H1 (cell line): ENCODE measurements around the gene STK16. TPM values are rescaled to one million over a fixed set of nuclear protein-coding genes. Genes with fewer than 3 reads are reported as not detected.

Experiments used
- ATF2 ChIP-seq: IDR thresholded peaks from 2 replicates; pipeline ENCODE4 v1.6.1; 2012; ENCODE audit warnings: low read length, inconsistent platforms
- ATF3 ChIP-seq: IDR thresholded peaks from 2 replicates; pipeline ENCODE4 v1.6.1; 2011; ENCODE audit warnings: low read depth, mild to moderate bottlenecking, low read length; ENCODE audit not compliant: insufficient read depth
- CBX8 ChIP-seq: fragments of 300-800, 300-1000 bp; sonication (generic); IDR thresholded peaks from 2 replicates; pipeline ENCODE4 v1.7.1; 2016; ENCODE audit warnings: low read depth, low read length, borderline replicate concordance
- NANOG ChIP-seq: IDR thresholded peaks from 2 replicates; pipeline ENCODE4 v1.6.1; 2011; ENCODE audit warnings: low read length, low read depth, mild to moderate bottlenecking, inconsistent platforms; ENCODE audit not compliant: insufficient read depth, poor library complexity, severe bottlenecking
- POLR2AphosphoS5 ChIP-seq: IDR thresholded peaks from 2 replicates; pipeline ENCODE4 v1.6.1; 2011; ENCODE audit warnings: low read depth, low read length
- SP4 ChIP-seq: IDR thresholded peaks from 2 replicates; pipeline ENCODE4 v1.6.1; 2012; ENCODE audit warnings: low read length, inconsistent platforms
- SUZ12 ChIP-seq: fragments of 200-600 bp; sonication (generic); IDR thresholded peaks from 2 replicates; pipeline ENCODE4 v1.6.1; 2012; ENCODE audit warnings: mild to moderate bottlenecking, inconsistent platforms, low read length, moderate library complexity, mixed read lengths
- TEAD4 ChIP-seq: IDR thresholded peaks from 2 replicates; pipeline ENCODE4 v1.6.1; 2012; ENCODE audit warnings: low read depth, low read length, inconsistent platforms, mixed read lengths
- YY1 ChIP-seq: IDR thresholded peaks from 2 replicates; pipeline ENCODE4 v1.6.1; 2011; ENCODE audit warnings: low read depth, mild to moderate bottlenecking, low read length
- polyA plus RNA-seq, 7 experiments: library from polyadenylated mRNA; depleted of rRNA in 3 of 7; stranded (reverse) in 5 of 7; unstranded in 2 of 7; fragments of >200 nt in 5 of 7; fragments of 200-250 nt in 2 of 7; gene quantifications; 1 replicate in 5 of 7; 2 replicates in 1 of 7; 4 replicates in 1 of 7; pipeline versions ENCODE4 v1.2.1 to v1.2.3, GENCODE V29; 2011 to 2013; ENCODE audit warnings: missing spikeins in 2 of 7, mixed read lengths in 2 of 7
- total RNA-seq: library from RNA; stranded (reverse); fragmentation: NEBNext Ultra II Directional; extraction: Animal tissue kit (Norgen Biotek cat#: 25700); gene quantifications from 2 replicates; pipeline ENCODE4 v1.2.1, GENCODE V29; 2021

STK16 gene
- total and polyA plus RNA-seq, 2 of the 8 experiments (the other 6 are each of a cell fraction or from before 2014, with no cell fraction given), result 21.3 to 51.4 TPM

GRCh38 chr2:219287580-219288265 lies 42.4 kb downstream of the STK16 start (continued):
- no peak for TF ChIP-seq TEAD4
- TF ChIP-seq YY1, result no peak
- no peak for TF ChIP-seq ATF3
- TF ChIP-seq POLR2AphosphoS5, result no peak
- TF ChIP-seq SUZ12, result no peak
- no peak for TF ChIP-seq NANOG
- TF ChIP-seq SP4, result no peak
- no peak for TF ChIP-seq ATF2
- TF ChIP-seq CBX8, result no peak
- TF ChIP-seq, all 59 proteins: peak for 0
